ENCODE results near the gene LYRM4.

The LYRM4 gene

DNA sequence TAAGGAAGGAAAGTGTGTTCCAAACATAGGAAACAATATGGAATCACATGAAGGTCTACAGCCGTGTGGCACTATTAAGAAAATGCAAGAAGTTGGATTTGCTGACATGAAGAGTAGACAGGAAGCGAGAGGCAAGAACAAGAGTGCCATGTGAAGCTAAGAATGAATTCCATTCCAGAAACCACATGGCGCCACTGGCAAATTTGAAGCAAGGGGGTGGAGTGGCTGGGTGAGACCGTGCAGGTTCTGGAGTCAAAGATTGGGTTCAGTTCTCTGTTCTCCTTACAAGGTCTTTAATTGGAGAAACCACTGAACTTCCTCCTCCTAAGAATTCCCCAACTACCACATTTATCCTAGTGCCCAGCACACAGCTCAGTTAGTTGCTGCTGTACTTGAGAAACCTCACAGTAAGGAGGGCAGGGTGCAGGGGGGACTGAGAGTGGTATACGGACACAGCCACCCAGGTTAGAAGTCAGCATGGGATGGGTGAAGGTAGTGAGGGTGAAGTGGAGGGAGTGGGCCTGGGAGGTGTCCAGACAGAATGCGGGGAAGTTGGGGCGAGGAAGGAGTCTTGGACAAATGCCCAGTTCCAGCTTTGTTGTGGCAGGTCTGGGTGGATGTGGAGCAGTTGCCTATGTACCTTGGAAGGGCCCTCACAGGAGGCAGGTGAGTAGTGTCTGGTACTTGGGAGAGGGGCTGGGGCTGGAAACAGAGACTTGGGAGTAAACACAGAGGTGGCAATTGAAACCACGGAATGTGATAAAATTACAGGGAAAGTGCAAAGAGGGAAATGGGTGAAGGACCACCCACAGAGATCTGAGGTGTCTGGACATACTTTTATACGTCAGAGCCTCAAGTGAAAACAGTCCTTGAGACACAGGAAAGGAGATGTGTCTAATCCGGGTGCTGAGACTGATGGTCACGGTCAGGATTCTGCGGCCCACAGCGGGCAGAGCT is 14.3 kb downstream of the LYRM4 start:
- DNase-seq (ENCODE audit: low spot score): no peak

GRCh38 chr6:5243069-5243468 is 17.7 kb downstream of the LYRM4 start:
- no peak for DNase-seq (ENCODE audit: low spot score)

DNA sequence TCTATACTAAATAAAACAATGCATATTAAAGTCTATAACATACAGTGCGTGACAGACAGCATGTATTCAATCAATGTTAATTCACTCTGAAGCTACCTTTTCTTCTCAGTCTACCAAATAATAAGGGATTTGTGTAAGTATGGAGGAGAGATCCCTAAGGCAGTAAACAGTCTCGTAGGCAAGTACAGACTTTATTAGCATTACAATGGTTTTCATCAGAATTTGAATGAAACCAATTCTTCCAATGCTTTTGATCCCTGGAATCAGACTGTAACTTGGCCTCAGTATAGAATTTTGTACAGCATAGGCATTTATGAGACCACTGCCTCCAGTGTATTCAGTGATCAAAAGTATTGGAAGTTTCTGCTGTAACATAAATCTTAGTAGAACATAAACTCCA is 19.5 kb downstream of the LYRM4 start:
- DNase-seq (ENCODE audit: low spot score): peak; percentile 32

DNA sequence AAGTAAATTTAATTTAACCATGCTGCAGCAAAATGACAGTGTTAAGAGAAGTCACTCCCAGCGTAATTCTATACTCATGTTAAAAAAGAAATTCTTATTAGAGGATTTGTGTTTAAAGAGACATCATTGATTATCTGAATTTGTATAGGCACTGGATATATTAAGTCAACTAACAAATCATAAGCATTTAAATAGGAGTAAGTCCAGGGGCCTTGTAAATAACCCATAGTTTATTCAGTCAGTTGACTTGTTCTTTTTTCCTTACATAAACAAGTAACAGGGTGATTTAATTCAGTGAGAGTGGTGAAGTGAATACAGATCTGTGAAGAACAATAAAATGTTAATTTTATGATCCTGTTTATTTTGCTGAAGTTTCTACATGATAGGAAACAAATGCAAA is 22.4 kb downstream of the LYRM4 start:
- no peak for DNase-seq (ENCODE audit: low spot score)

DNA sequence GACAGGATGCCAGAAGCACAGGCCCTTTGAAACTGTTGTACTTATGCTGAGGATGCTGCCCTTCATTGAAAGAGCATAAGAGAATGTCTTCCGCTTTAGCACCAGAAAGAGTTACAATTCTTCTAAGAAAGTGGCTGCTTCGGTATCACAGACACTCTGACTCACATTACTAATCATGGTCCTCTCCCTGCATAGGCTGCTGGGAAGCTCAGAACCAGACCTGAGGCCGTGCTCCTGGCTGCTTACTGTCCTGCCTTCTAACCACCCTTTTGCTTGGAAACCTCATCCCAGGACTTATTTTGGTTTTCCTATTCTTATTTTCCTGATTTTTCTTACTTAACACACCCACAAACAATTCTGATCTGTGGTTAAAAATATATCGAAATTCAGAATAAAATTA is 22.9 kb downstream of the LYRM4 start:
- DNase-seq (ENCODE audit: low spot score): no peak

DNA sequence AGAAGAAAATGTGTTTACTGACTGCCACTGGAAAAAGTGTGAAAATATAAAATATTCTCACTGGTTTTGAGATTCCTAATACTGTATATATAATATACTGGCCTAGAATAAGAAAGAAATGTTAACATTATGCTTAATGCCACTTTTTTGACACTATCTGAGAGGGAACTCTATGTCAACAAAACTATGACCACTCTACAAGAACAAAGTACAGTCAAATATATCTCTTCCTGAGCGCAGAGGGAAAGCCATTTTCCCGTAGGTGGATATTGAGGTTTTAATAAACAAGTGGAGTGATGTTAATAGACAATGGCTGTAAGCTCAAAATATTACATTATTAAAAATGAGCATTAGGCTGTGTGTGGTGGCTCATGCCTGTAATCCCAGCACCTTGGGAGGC is 24.9 kb downstream of the LYRM4 start:
- DNase-seq (ENCODE audit: low spot score): no peak

GRCh38 chr6:5234874-5235273 is 25.9 kb downstream of the LYRM4 start:
- no peak for DNase-seq (ENCODE audit: low spot score)

GRCh38 chr6:5231289-5231688 is 29.5 kb downstream of the LYRM4 start:
- no peak for DNase-seq (ENCODE audit: low spot score)

GRCh38 chr6:5230081-5230480 is 30.7 kb downstream of the LYRM4 start:
- no peak for DNase-seq (ENCODE audit: low spot score)

GRCh38 chr6:5229356-5229755 is 31.4 kb downstream of the LYRM4 start:
- DNase-seq (ENCODE audit: low spot score): no peak

DNA sequence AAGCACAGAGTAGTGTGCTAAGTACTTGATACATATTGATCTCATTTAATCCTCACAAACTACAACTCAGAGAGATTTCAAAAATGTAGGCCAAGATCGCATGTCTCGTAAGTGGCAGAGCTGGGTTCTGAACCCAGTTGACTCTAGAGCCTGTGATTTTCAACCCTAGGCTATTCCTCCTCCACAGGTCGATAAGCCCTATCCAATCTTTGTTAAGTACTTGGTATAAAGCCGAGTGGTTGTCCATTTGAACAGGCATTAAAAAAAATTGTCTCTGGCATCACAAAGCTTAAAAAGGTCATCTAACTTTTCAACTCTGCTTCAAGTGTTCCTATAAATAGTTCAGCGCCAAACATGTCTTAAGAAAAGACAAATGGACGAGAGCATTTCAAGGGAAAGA is 37.4 kb downstream of the LYRM4 start:
- DNase-seq (ENCODE audit: low spot score): no peak

GRCh38 chr6:5220443-5220842 is 40.3 kb downstream of the LYRM4 start:
- no peak for DNase-seq (ENCODE audit: low spot score)

- DNase-seq (ENCODE audit: low spot score): no peak
These were observed 41.6 kb downstream of the LYRM4 start for GRCh38 chr6:5219011-5219691.

GRCh38 chr6:5217356-5217755 is 43.4 kb downstream of the LYRM4 start:
- no peak for DNase-seq (ENCODE audit: low spot score)

DNA sequence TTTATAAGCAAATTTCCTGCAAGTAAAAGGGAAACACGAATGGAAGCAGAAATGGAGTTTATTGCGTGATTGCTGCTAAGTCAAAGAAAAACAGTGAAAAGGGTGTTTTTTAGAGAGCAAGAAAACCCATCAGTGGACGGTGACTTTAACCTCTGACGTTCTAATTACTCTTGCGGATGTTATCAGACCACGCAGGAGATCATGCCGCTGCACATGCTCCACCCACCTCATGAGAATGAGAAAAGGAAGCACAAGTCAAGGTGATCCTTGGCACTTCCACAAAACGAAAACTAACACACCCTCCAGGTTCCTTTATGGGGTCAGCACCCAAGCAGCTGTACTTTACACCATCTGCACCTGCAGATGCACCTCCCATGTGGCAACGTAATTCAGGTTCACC is 45.0 kb downstream of the LYRM4 start:
- no peak for DNase-seq (ENCODE audit: low spot score)

- DNase-seq (ENCODE audit: low spot score): no peak
These were observed 45.6 kb downstream of the LYRM4 start for GRCh38 chr6:5215159-5215558.

DNA sequence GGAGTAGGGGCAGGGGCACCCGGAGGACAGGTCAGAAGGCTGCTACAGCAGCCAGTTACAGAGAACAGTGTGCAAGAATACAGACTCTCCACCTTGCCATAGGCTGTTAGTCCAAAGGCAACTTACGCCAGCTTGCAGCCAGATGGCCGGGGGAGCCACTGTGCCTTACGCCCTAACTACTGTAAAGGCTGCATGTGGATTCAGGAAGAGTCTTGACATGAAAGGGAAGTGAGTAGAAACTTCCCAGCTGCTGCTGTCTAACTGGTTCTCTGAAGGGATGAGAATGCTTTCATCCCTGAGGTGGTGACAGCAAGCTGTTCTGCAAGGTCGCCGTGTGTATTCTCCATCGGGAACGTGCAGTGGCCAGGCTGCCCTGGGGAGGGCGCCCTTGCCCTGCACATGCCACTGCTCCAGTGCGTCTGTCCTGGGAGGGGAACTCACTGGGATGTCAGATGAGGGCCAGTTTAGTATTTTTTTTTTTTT is 46.1 kb downstream of the LYRM4 start:
- DNase-seq (ENCODE audit: low spot score): peak; percentile 65

- DNase-seq (ENCODE audit: low spot score): no peak
These were observed 46.9 kb downstream of the LYRM4 start for GRCh38 chr6:5213836-5214235.

DNA sequence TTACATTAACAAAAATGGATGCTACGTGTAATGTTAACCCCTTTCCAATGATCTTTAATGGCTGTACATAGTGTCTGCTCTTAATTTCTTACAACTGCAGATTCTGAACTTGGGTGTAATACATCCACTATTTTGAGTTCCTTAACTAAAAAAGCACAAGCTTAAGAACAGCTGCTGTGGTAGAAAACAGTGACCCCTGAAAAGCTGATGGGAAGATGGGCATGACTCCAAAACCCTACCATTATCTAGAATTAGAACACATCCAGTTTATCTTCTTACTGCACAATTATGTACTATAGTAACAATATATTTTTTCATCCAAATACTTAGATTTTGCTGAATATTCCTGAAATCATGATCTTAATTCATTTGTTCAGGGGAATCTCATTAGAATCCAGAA is 49.3 kb downstream of the LYRM4 start:
- no peak for DNase-seq (ENCODE audit: low spot score)

DNA sequence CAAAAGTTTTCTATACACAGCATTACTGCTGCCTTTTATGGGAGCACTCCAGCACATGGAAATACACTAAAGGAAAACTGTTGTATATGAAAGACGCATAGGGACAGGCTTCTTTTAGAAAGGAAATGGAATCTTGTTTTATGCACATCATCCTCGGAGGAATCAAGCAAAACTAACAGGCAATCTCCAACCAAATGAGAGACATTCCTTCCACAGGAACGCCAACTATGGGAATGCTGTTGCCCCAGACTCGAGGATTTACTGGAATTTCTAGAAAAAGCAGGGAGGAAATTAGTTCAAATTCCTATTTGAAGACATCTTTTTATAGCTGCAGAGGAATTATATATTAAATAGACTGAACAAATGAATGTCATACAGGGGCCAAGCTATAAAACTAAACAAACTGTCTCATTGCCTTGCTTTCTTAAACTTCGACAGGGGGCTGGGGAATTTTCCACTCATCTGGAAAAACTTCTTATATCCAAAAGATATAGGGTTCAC is 52.2 kb downstream of the LYRM4 start:
- no peak for DNase-seq (ENCODE audit: low spot score)

GRCh38 chr6:5208057-5208456 is 52.7 kb downstream of the LYRM4 start:
- DNase-seq (ENCODE audit: low spot score): no peak

DNA sequence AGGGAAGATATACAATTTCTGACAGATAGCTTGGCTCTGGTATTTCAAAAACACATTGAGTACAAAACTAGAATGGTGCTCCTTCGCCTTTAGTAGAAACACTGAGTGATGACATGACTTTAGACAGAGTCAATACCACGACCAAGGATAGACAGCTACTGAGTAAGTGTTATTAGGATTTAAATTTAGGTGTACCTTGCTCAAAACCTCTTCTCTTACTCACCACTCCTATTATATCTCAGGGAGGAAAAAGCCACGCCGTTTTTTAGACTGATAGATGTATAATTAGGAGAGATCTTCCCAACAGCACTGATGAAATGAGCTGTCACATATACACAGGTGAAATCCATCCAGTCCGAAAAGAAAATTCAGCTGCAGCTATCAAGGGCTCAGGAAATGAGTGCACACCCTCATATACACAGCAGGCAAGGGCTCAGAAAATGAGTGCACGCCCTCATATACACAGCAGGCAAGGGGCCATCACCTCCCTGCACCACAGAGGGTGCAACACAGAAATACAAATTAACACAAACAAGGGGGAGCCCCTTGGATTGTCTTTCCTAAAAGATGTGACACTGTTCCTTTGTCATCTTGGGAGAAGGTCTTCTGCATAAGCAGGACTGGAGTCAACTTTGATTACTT is 53.7 kb downstream of the LYRM4 start:
- no peak for DNase-seq (ENCODE audit: low spot score)
